Measurements from ENCODE around the gene NYAP2. TPM values are rescaled to one million over a fixed set of nuclear protein-coding genes. Genes with fewer than 3 reads are reported as not detected.

Gene NYAP2
- total RNA-seq, 4 donors from 2014 or later, result 0.14 TPM; not detected in 3

DNA sequence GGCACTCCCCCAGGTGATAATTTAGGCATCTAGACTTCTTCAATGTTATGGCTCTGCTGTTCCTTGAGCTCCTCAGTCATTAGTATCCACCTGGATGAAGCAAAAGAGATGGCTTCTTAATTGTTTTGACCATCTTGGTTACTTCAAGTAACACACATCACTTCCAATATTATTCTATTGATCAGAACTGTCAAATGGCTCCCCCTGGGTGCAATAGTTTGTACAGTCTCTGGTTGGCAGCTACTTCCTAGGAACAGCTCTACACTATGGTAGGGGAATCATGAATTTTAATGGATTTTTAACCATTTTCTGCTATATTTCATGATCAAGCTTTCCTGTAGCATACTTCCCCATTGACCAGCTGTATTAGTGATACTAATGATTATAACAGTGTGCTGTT, 157.0 kb downstream of the NYAP2 start:
- no peak overlapping the region for H3K4me3 ChIP-seq
- DNase-seq, result no peak
- H3K36me3 ChIP-seq, result no peaks in the 10 kb centered on the region
- intact Hi-C loops (cut with DNase I; ENCODE audit: low total_unique reads) (no loop called here), in situ Hi-C loops (cut with MboI; ENCODE audit: low pct_ligation_motif_present in 1 of 4, low pct_unique_long_range_greater_than_20kb in 1 of 4, low sequenced_read_pairs in 3 of 4) (no loop called here)
- no peak overlapping the region for H3K27ac ChIP-seq
- TF ChIP-seq POLR2AphosphoS5 (IDR thresholded peaks at IDR 0.05) (no peak), EP300 (IDR thresholded peaks at IDR 0.05; ENCODE audit: low read depth) (no peak), POLR2A (IDR thresholded peaks at IDR 0.05) (no peak)
- TF ChIP-seq, protein P1, sequence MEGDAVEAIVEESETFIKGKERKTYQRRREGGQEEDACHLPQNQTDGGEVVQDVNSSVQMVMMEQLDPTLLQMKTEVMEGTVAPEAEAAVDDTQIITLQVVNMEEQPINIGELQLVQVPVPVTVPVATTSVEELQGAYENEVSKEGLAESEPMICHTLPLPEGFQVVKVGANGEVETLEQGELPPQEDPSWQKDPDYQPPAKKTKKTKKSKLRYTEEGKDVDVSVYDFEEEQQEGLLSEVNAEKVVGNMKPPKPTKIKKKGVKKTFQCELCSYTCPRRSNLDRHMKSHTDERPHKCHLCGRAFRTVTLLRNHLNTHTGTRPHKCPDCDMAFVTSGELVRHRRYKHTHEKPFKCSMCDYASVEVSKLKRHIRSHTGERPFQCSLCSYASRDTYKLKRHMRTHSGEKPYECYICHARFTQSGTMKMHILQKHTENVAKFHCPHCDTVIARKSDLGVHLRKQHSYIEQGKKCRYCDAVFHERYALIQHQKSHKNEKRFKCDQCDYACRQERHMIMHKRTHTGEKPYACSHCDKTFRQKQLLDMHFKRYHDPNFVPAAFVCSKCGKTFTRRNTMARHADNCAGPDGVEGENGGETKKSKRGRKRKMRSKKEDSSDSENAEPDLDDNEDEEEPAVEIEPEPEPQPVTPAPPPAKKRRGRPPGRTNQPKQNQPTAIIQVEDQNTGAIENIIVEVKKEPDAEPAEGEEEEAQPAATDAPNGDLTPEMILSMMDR (IDR thresholded peaks at IDR 0.05), result peak in 1 of 5 experiments; percentile 5
- no peaks in the 10 kb centered on the region for H3K4me1 ChIP-seq
- H3K9me3 ChIP-seq, result no peaks in the 10 kb centered on the region
- H3K27me3 ChIP-seq, result no peaks in the 10 kb centered on the region

DNA sequence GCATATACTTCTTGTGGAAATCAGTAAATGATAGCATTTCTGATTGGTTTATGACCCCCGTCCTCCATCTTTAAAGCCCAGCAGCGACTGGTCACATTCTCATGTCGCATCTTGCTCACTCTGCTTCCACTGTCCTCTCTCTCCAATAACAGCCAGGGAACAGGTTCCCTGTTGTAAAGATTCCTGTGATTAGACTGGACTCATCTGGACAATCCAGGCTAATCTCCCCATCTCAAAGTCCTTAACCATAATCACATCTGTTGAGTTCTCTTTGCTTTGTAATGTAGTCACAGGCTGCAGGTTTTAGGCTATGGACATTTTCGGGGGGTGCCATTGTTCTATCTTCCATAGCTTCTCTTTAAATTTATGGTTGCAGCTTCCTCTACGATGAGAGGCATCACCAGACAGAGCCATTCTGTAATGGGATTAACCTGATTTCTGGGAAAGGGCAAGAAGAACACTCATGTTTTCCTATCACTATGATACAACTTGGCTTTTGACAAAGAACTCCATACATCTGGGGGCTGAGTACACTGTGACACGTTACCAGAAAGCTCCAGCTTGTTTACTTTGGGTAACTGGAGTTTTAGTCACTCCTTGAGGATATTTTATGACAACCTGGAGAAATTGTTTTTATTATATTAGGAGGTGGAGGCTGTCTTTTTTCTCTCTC, 159.0 kb downstream of the NYAP2 start:
- Histone ChIP-seq H3K4me1 (no peaks in the 10 kb centered on the region), H3K27ac (no peak overlapping the region), H3K9me3 (no peaks in the 10 kb centered on the region), H3K27me3 (no peaks in the 10 kb centered on the region), H3K4me3 (no peak overlapping the region), H3K36me3 (no peaks in the 10 kb centered on the region)
- 39 to 66% methylated on average over 3 to 6 of the region's 6 CpGs for WGBS, 2 donors (ENCODE audit: low coverage in 1 of 2)
- DNase-seq, result no peak
- TF ChIP-seq EP300 (IDR thresholded peaks at IDR 0.05; ENCODE audit: low read depth), result no peak
- TF ChIP-seq POLR2A (IDR thresholded peaks at IDR 0.05), result no peak
- no peak for TF ChIP-seq POLR2AphosphoS5 (IDR thresholded peaks at IDR 0.05)
- TF ChIP-seq, protein P1 (IDR thresholded peaks at IDR 0.05), result no peak
- intact Hi-C loops (cut with DNase I; ENCODE audit: low total_unique reads) (no loop called here), in situ Hi-C loops (cut with MboI; ENCODE audit: low pct_ligation_motif_present in 1 of 4, low pct_unique_long_range_greater_than_20kb in 1 of 4, low sequenced_read_pairs in 3 of 4) (no loop called here)

DNA sequence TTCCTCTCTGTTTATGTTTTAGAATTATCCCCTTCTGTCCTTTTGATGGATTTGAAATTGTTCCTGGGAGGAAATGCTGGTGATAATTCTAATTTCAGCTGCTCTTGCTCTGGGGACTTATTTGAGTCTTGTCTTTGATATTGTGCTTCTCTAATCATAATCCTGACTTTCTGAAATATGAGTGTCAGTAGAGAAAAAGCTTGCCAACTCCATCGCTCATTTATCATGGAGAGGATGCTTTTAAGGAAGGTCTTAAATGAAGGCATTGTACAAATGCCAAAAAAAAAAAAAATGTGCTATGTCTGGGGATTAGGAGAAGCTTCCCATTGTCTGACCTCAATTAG, 159.5 kb downstream of the NYAP2 start:
- WGBS, 2 donors (ENCODE audit: low coverage in 1 of 2), result 73 to 76% methylated on average over 1 of the region's 1 CpG
- in situ Hi-C loops (cut with MboI; ENCODE audit: low pct_ligation_motif_present in 1 of 4, low pct_unique_long_range_greater_than_20kb in 1 of 4, low sequenced_read_pairs in 3 of 4), result no loop called here
- TF ChIP-seq, protein P1 (IDR thresholded peaks at IDR 0.05), result no peak
- TF ChIP-seq POLR2A (IDR thresholded peaks at IDR 0.05) (no peak), EP300 (IDR thresholded peaks at IDR 0.05; ENCODE audit: low read depth) (no peak), POLR2AphosphoS5 (IDR thresholded peaks at IDR 0.05) (no peak)

DNA sequence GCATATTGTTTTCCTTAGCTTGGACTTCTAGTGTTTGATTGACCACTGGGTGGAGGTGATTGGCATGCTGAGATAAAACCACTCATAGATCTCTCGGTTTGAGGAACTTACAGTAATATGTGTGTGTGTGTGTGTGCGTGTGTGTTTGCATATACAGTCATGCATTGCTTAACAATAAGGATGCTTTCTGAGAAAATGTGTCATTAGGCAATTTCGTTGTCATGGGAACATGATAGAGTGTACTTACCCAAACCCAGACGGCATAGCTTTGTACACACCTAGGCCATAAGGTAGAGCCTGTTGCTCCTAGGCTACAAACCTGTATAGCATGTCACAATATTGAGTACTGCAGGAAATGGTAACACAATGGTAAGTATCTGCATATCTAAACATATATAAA, 167.3 kb downstream of the NYAP2 start:
- Histone ChIP-seq H3K27me3 (no peaks in the 10 kb centered on the region), H3K4me3 (no peak overlapping the region), H3K4me1 (no peaks in the 10 kb centered on the region), H3K27ac (no peak overlapping the region), H3K36me3 (no peaks in the 10 kb centered on the region), H3K9me3 (no peaks in the 10 kb centered on the region)
- TF ChIP-seq POLR2A (IDR thresholded peaks at IDR 0.05) (no peak), EP300 (IDR thresholded peaks at IDR 0.05; ENCODE audit: low read depth) (no peak), POLR2AphosphoS5 (IDR thresholded peaks at IDR 0.05) (no peak)
- TF ChIP-seq, protein P1 (IDR thresholded peaks at IDR 0.05), result no peak
- WGBS, 2 donors (ENCODE audit: low coverage in 1 of 2), result 22 to 49% methylated on average over 4 of the region's 4 CpGs
- intact Hi-C loops (cut with DNase I; ENCODE audit: low total_unique reads) (no loop called here), in situ Hi-C loops (cut with MboI; ENCODE audit: low pct_ligation_motif_present in 1 of 4, low pct_unique_long_range_greater_than_20kb in 1 of 4, low sequenced_read_pairs in 3 of 4) (no loop called here)
- DNase-seq, result no peak

More for the DNA sequence above, 159.5 kb downstream of the NYAP2 start:
- no peak for DNase-seq
- intact Hi-C loops (cut with DNase I; ENCODE audit: low total_unique reads), result no loop called here
- H3K4me3 ChIP-seq, result no peak overlapping the region
- H3K36me3 ChIP-seq, result no peaks in the 10 kb centered on the region
- no peaks in the 10 kb centered on the region for H3K27me3 ChIP-seq
- no peak overlapping the region for H3K27ac ChIP-seq
- no peaks in the 10 kb centered on the region for H3K4me1 ChIP-seq
- no peaks in the 10 kb centered on the region for H3K9me3 ChIP-seq

All from transverse colon (tissue), 4 donors.